Measurements from ENCODE around the gene ITPKC. TPM values are rescaled to one million over a fixed set of nuclear protein-coding genes. Genes with fewer than 3 reads are reported as not detected.

ITPKC gene
- polyA plus RNA-seq = 10 to 100 TPM; 22.7 to 36.5 (median 25.5) TPM
- long read RNA-seq, donor 1, transcript ITPKC-201 (7 exons, 3,385 nt) = major isoform, 12 of 34 reads
- long read RNA-seq, donor 1, partial matches to known transcripts = 21 of 34 reads
- long read RNA-seq, donor 1, other reads (novel, unspliced or antisense) = 0 of 34 reads
- long read RNA-seq, donor 2, partial matches to known transcripts = 0 of 3 reads
- long read RNA-seq, donor 2, other reads (novel, unspliced or antisense) = 0 of 3 reads
- long read RNA-seq, donor 3, partial matches to known transcripts = 0 of 1 reads
- long read RNA-seq, donor 3, other reads (novel, unspliced or antisense) = 0 of 1 reads
- long read RNA-seq, donor 4 = 0 reads
- long read RNA-seq, donor 5, partial matches to known transcripts = 0 of 2 reads
- long read RNA-seq, donor 5, other reads (novel, unspliced or antisense) = 0 of 2 reads
- long read RNA-seq, donor 6, transcript ITPKC-201 (7 exons, 3,385 nt) = major isoform, 6 of 6 reads
- long read RNA-seq, donor 6, partial matches to known transcripts = 0 of 6 reads
- long read RNA-seq, donor 6, other reads (novel, unspliced or antisense) = 0 of 6 reads
- long read RNA-seq, donor 7 = 0 reads
- long read RNA-seq, donor 8 = 0 reads
- long read RNA-seq, donor 9, partial matches to known transcripts = 0 of 1 reads
- long read RNA-seq, donor 9, other reads (novel, unspliced or antisense) = 0 of 1 reads
- long read RNA-seq, donor 10, transcript ITPKC-201 (7 exons, 3,385 nt) = major isoform, 6 of 6 reads
- long read RNA-seq, donor 10, partial matches to known transcripts = 0 of 6 reads
- long read RNA-seq, donor 10, other reads (novel, unspliced or antisense) = 0 of 6 reads

GRCh38 chr19:40716482-40717324 lies at the start of gene ITPKC, which contains the start of gene COQ8B:
TSS of gene ITPKC (plus strand) at chr19:40717112. CDS start at chr19:40717136, 24 bp downstream.
TSS of gene COQ8B (minus strand) at chr19:40716886. CDS start at chr19:40714632, 2,254 bp downstream.
- DNase-seq (peak; percentile 99 to 100), FAIRE-seq (no peak)
- Histone ChIP-seq H3K36me3 (ENCODE audit: control insufficient read depth in 3 of 3, insufficient read depth in 2 of 3, low read depth in 1 of 3, low read length in 3 of 3) (peaks cover 0 to 33% (median 0%) of the 10 kb centered on the region in 3 donors), H3K27me3 (ENCODE audit: control insufficient read depth in 3 of 3, insufficient read depth in 3 of 3, low read length in 3 of 3) (no peaks in the 10 kb centered on the region), H3K4me3 (ENCODE audit: low read depth in 1 of 3, low read length in 3 of 3) (peak within 1 kb of the TSS; percentile 88 to 93 (median 88)), H3K4me1 (ENCODE audit: control insufficient read depth in 3 of 3, insufficient read depth in 2 of 3, low read depth in 1 of 3, low read length in 2 of 3) (peaks cover 0 to 39% (median 2%) of the 10 kb centered on the region in 3 donors), H3K27ac (ENCODE audit: low read depth in 1 of 3, low read length in 2 of 3) (peak within 1 kb of the TSS; percentile 98 to 99 (median 99)), H3K9me3 (ENCODE audit: control insufficient read depth in 2 of 2, insufficient read depth in 1 of 2, low read depth in 1 of 2, low read length in 1 of 2) (no peaks in the 10 kb centered on the region)
- WGBS, 3 donors = 0% methylated on average over 29 to 76 of the region's 76 CpGs

- DNase-seq = no peak
- Histone ChIP-seq H3K4me3 (ENCODE audit: low read depth in 1 of 3, low read length in 3 of 3) (no peak overlapping the region), H3K9me3 (ENCODE audit: control insufficient read depth in 2 of 2, insufficient read depth in 1 of 2, low read depth in 1 of 2, low read length in 1 of 2) (peaks cover 0 to 15% of the 10 kb centered on the region in 2 donors), H3K4me1 (ENCODE audit: control insufficient read depth in 3 of 3, insufficient read depth in 2 of 3, low read depth in 1 of 3, low read length in 2 of 3) (peaks cover 0 to 8% (median 5%) of the 10 kb centered on the region in 3 donors), H3K27ac (ENCODE audit: low read depth in 1 of 3, low read length in 2 of 3) (no peak overlapping the region), H3K27me3 (ENCODE audit: control insufficient read depth in 3 of 3, insufficient read depth in 3 of 3, low read length in 3 of 3) (peaks cover 0 to 10% (median 0%) of the 10 kb centered on the region in 3 donors), H3K36me3 (ENCODE audit: control insufficient read depth in 3 of 3, insufficient read depth in 2 of 3, low read depth in 1 of 3, low read length in 3 of 3) (peaks cover 0 to 54% (median 8%) of the 10 kb centered on the region in 3 donors)
- FAIRE-seq = no peak
- WGBS, 3 donors = 92 to 94% (median 92%) methylated on average over 11 to 14 of the region's 14 CpGs
Observed at GRCh38 chr19:40667602-40668001, 49.3 kb upstream of the ITPKC start.

GRCh38 chr19:40668991-40669614 lies 47.8 kb upstream of the ITPKC start:
- WGBS, 3 donors = 87 to 95% (median 94%) methylated on average over 7 of the region's 7 CpGs

GRCh38 chr19:40671404-40671803 lies 45.5 kb upstream of the ITPKC start:
- WGBS, 3 donors = 82 to 90% (median 89%) methylated on average over 9 of the region's 9 CpGs
- DNase-seq (no peak), FAIRE-seq (no peak)
- Histone ChIP-seq H3K27me3 (ENCODE audit: control insufficient read depth in 3 of 3, insufficient read depth in 3 of 3, low read length in 3 of 3) (no peaks in the 10 kb centered on the region), H3K4me1 (ENCODE audit: control insufficient read depth in 3 of 3, insufficient read depth in 2 of 3, low read depth in 1 of 3, low read length in 2 of 3) (peaks cover 0 to 2% (median 0%) of the 10 kb centered on the region in 3 donors), H3K27ac (ENCODE audit: low read depth in 1 of 3, low read length in 2 of 3) (no peak overlapping the region), H3K4me3 (ENCODE audit: low read depth in 1 of 3, low read length in 3 of 3) (no peak overlapping the region), H3K36me3 (ENCODE audit: control insufficient read depth in 3 of 3, insufficient read depth in 2 of 3, low read depth in 1 of 3, low read length in 3 of 3) (peaks cover 0 to 83% (median 8%) of the 10 kb centered on the region in 3 donors), H3K9me3 (ENCODE audit: control insufficient read depth in 2 of 2, insufficient read depth in 1 of 2, low read depth in 1 of 2, low read length in 1 of 2) (peaks cover 0 to 15% of the 10 kb centered on the region in 2 donors)

More at GRCh38 chr19:40668991-40669614, 47.8 kb upstream of the ITPKC start:
- DNase-seq (no peak), FAIRE-seq (no peak)
- peaks cover 0 to 15% of the 10 kb centered on the region in 2 donors for H3K9me3 ChIP-seq (ENCODE audit: control insufficient read depth in 2 of 2, insufficient read depth in 1 of 2, low read depth in 1 of 2, low read length in 1 of 2)
- H3K4me1 ChIP-seq (ENCODE audit: control insufficient read depth in 3 of 3, insufficient read depth in 2 of 3, low read depth in 1 of 3, low read length in 2 of 3) = peaks cover 0 to 2% (median 0%) of the 10 kb centered on the region in 3 donors
- H3K36me3 ChIP-seq (ENCODE audit: control insufficient read depth in 3 of 3, insufficient read depth in 2 of 3, low read depth in 1 of 3, low read length in 3 of 3) = peaks cover 0 to 67% (median 8%) of the 10 kb centered on the region in 3 donors
- H3K4me3 ChIP-seq (ENCODE audit: low read depth in 1 of 3, low read length in 3 of 3) = no peak overlapping the region
- no peaks in the 10 kb centered on the region for H3K27me3 ChIP-seq (ENCODE audit: control insufficient read depth in 3 of 3, insufficient read depth in 3 of 3, low read length in 3 of 3)
- no peak overlapping the region for H3K27ac ChIP-seq (ENCODE audit: low read depth in 1 of 3, low read length in 2 of 3)

- FAIRE-seq = no peak
- H3K27ac ChIP-seq (ENCODE audit: low read depth in 1 of 3, low read length in 2 of 3) = no peak overlapping the region
- H3K4me3 ChIP-seq (ENCODE audit: low read depth in 1 of 3, low read length in 3 of 3) = no peak overlapping the region
- DNase-seq = no peak
- WGBS, 3 donors = 82 to 88% (median 87%) methylated on average over 2 of the region's 2 CpGs
- peaks cover 0 to 15% of the 10 kb centered on the region in 2 donors for H3K9me3 ChIP-seq (ENCODE audit: control insufficient read depth in 2 of 2, insufficient read depth in 1 of 2, low read depth in 1 of 2, low read length in 1 of 2)
- H3K27me3 ChIP-seq (ENCODE audit: control insufficient read depth in 3 of 3, insufficient read depth in 3 of 3, low read length in 3 of 3) = no peaks in the 10 kb centered on the region
- no peaks in the 10 kb centered on the region for H3K4me1 ChIP-seq (ENCODE audit: control insufficient read depth in 3 of 3, insufficient read depth in 2 of 3, low read depth in 1 of 3, low read length in 2 of 3)
- H3K36me3 ChIP-seq (ENCODE audit: control insufficient read depth in 3 of 3, insufficient read depth in 2 of 3, low read depth in 1 of 3, low read length in 3 of 3) = peaks cover 0 to 85% (median 9%) of the 10 kb centered on the region in 3 donors
Observed at GRCh38 chr19:40672038-40672437, 44.9 kb upstream of the ITPKC start.

- Histone ChIP-seq H3K27ac (ENCODE audit: low read depth in 1 of 3, low read length in 2 of 3) (no peak overlapping the region), H3K4me3 (ENCODE audit: low read depth in 1 of 3, low read length in 3 of 3) (no peak overlapping the region), H3K27me3 (ENCODE audit: control insufficient read depth in 3 of 3, insufficient read depth in 3 of 3, low read length in 3 of 3) (no peaks in the 10 kb centered on the region), H3K4me1 (ENCODE audit: control insufficient read depth in 3 of 3, insufficient read depth in 2 of 3, low read depth in 1 of 3, low read length in 2 of 3) (no peaks in the 10 kb centered on the region), H3K36me3 (ENCODE audit: control insufficient read depth in 3 of 3, insufficient read depth in 2 of 3, low read depth in 1 of 3, low read length in 3 of 3) (peaks cover 0 to 84% (median 11%) of the 10 kb centered on the region in 3 donors), H3K9me3 (ENCODE audit: control insufficient read depth in 2 of 2, insufficient read depth in 1 of 2, low read depth in 1 of 2, low read length in 1 of 2) (peaks cover 0 to 15% of the 10 kb centered on the region in 2 donors)
- no peak for DNase-seq
- FAIRE-seq = no peak
- WGBS, 3 donors = 89 to 92% (median 90%) methylated on average over 7 of the region's 7 CpGs
Observed at GRCh38 chr19:40672573-40673299, 44.2 kb upstream of the ITPKC start.

- Histone ChIP-seq H3K4me3 (ENCODE audit: low read depth in 1 of 3, low read length in 3 of 3) (no peak overlapping the region), H3K9me3 (ENCODE audit: control insufficient read depth in 2 of 2, insufficient read depth in 1 of 2, low read depth in 1 of 2, low read length in 1 of 2) (peaks cover 0 to 15% of the 10 kb centered on the region in 2 donors), H3K4me1 (ENCODE audit: control insufficient read depth in 3 of 3, insufficient read depth in 2 of 3, low read depth in 1 of 3, low read length in 2 of 3) (no peaks in the 10 kb centered on the region), H3K27ac (ENCODE audit: low read depth in 1 of 3, low read length in 2 of 3) (no peak overlapping the region), H3K36me3 (ENCODE audit: control insufficient read depth in 3 of 3, insufficient read depth in 2 of 3, low read depth in 1 of 3, low read length in 3 of 3) (peaks cover 2 to 81% (median 11%) of the 10 kb centered on the region in 3 donors), H3K27me3 (ENCODE audit: control insufficient read depth in 3 of 3, insufficient read depth in 3 of 3, low read length in 3 of 3) (no peaks in the 10 kb centered on the region)
- no peak for DNase-seq
- no peak for FAIRE-seq
- 93 to 95% (median 94%) methylated on average over 10 to 11 of the region's 11 CpGs for WGBS, 3 donors
Observed at GRCh38 chr19:40673397-40673796, 43.5 kb upstream of the ITPKC start.
